ENCODE data around the gene METRNL. TPM values are rescaled to one million over a fixed set of nuclear protein-coding genes. Genes with fewer than 3 reads are reported as not detected.

Gene METRNL
- total RNA-seq, 1 experiment from 2014 or later, result 30.6 TPM

- ChIA-PET CTCF (no interaction called here), POLR2A (ENCODE audit: unreplicated experiment) (no interaction called here)
- DNase-seq (no peak), ATAC-seq (no peak)
- Histone ChIP-seq H3K4me2 (ENCODE audit: low read length) (no peak overlapping the region), H2AFZ (ENCODE audit: low read length) (no peak overlapping the region), H3K9ac (ENCODE audit: low read length) (no peak overlapping the region), H3K79me2 (ENCODE audit: low read length) (no peaks in the 10 kb centered on the region), H3K9me2 (replicated peaks; ENCODE audit: low read length) (no peaks in the 10 kb centered on the region), H3K27me3 (ENCODE audit: low read length) (no peaks in the 10 kb centered on the region), H3K9me3 (ENCODE audit: low read length) (no peaks in the 10 kb centered on the region), H3F3A (ENCODE audit: low read length, unreplicated experiment) (no peaks in the 10 kb centered on the region), H4K20me1 (ENCODE audit: low read length) (no peaks in the 10 kb centered on the region), H3K27ac (ENCODE audit: low read length) (no peak overlapping the region), H3K4me3 (ENCODE audit: low read length) (no peak overlapping the region), H3K36me3 (ENCODE audit: low read depth, low read length) (no peaks in the 10 kb centered on the region), H3K4me1 (ENCODE audit: insufficient read depth, low read length) (peaks cover 10% of the 10 kb centered on the region)
- intact Hi-C loops (cut with micrococcal nuclease), result no loop called here
- BruUV-seq (replicated peaks), result no TSS peak
- TF ChIP-seq EZH2phosphoT487 (IDR thresholded peaks at IDR 0.05; ENCODE audit: borderline replicate concordance, low read length) (no peak), EZH2 (IDR thresholded peaks at IDR 0.05; ENCODE audit: low read length, unreplicated experiment) (no peak), CTCF (conservative IDR thresholded peaks at IDR 0.05; ENCODE audit: low read depth, low read length) (no peak)
These were observed 9.3 kb upstream of the METRNL start for GRCh38 chr17:83069931-83070742.

GRCh38 chr17:83070800-83071341 is 8.5 kb upstream of the METRNL start:
- ATAC-seq (no peak), DNase-seq (no peak)
- TF ChIP-seq CTCF (conservative IDR thresholded peaks at IDR 0.05; ENCODE audit: low read depth, low read length) (no peak), EZH2 (IDR thresholded peaks at IDR 0.05; ENCODE audit: low read length, unreplicated experiment) (no peak), EZH2phosphoT487 (IDR thresholded peaks at IDR 0.05; ENCODE audit: borderline replicate concordance, low read length) (no peak)
- Histone ChIP-seq H3K27me3 (ENCODE audit: low read length) (no peaks in the 10 kb centered on the region), H3F3A (ENCODE audit: low read length, unreplicated experiment) (no peaks in the 10 kb centered on the region), H3K4me3 (ENCODE audit: low read length) (no peak overlapping the region), H3K9ac (ENCODE audit: low read length) (no peak overlapping the region), H2AFZ (ENCODE audit: low read length) (no peak overlapping the region), H3K4me2 (ENCODE audit: low read length) (no peak overlapping the region), H3K79me2 (ENCODE audit: low read length) (no peaks in the 10 kb centered on the region), H3K27ac (ENCODE audit: low read length) (no peak overlapping the region), H3K9me2 (replicated peaks; ENCODE audit: low read length) (no peaks in the 10 kb centered on the region), H3K36me3 (ENCODE audit: low read depth, low read length) (no peaks in the 10 kb centered on the region), H3K9me3 (ENCODE audit: low read length) (no peaks in the 10 kb centered on the region), H3K4me1 (ENCODE audit: insufficient read depth, low read length) (peaks cover 10% of the 10 kb centered on the region), H4K20me1 (ENCODE audit: low read length) (no peaks in the 10 kb centered on the region)
- no TSS peak for BruUV-seq (replicated peaks)
- ChIA-PET CTCF (interaction anchor here (1.0 kb wide), 1 partner anchor 156 kb away, joined by 3 read pairs; no protein-coding TSS in a partner anchor), POLR2A (ENCODE audit: unreplicated experiment) (no interaction called here)
- intact Hi-C loops (cut with micrococcal nuclease), result no loop called here

DNA sequence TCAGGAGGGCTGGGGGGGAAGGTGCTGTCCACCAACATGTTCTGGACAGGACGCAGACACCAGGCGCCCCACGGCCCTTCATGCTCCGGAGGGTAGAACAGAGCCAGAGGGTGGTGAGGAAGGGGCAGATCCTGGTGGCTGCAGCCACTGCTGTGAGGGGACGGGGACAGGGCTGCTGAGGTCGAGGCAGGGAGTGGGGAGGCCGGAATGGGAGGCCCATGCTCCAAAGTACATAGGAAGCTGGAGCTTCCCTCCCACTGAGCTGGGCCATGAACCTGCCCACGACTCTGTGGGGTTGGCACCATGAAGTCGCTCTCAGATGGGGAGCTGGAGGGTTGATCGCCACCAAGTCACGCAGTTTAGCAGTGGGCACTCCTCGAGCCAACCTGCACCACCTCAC is 8.0 kb upstream of the METRNL start:
- intact Hi-C loops (cut with micrococcal nuclease), result no loop called here
- Histone ChIP-seq H3K9me2 (replicated peaks; ENCODE audit: low read length) (no peaks in the 10 kb centered on the region), H3K4me1 (ENCODE audit: insufficient read depth, low read length) (peaks cover 10% of the 10 kb centered on the region), H3K4me2 (ENCODE audit: low read length) (no peak overlapping the region), H3K36me3 (ENCODE audit: low read depth, low read length) (no peaks in the 10 kb centered on the region), H4K20me1 (ENCODE audit: low read length) (no peaks in the 10 kb centered on the region), H3K9ac (ENCODE audit: low read length) (no peak overlapping the region), H2AFZ (ENCODE audit: low read length) (no peak overlapping the region), H3K27me3 (ENCODE audit: low read length) (no peaks in the 10 kb centered on the region), H3F3A (ENCODE audit: low read length, unreplicated experiment) (no peaks in the 10 kb centered on the region), H3K9me3 (ENCODE audit: low read length) (no peaks in the 10 kb centered on the region), H3K79me2 (ENCODE audit: low read length) (no peaks in the 10 kb centered on the region), H3K4me3 (ENCODE audit: low read length) (no peak overlapping the region), H3K27ac (ENCODE audit: low read length) (no peak overlapping the region)
- ATAC-seq (no peak), DNase-seq (no peak)
- ChIA-PET POLR2A (ENCODE audit: unreplicated experiment) (no interaction called here), CTCF (interaction anchor here (1.0 kb wide), 1 partner anchor 157 kb away, joined by 3 read pairs; no protein-coding TSS in a partner anchor)
- no TSS peak for BruUV-seq (replicated peaks)
- TF ChIP-seq CTCF (conservative IDR thresholded peaks at IDR 0.05; ENCODE audit: low read depth, low read length) (no peak), EZH2phosphoT487 (IDR thresholded peaks at IDR 0.05; ENCODE audit: borderline replicate concordance, low read length) (no peak), EZH2 (IDR thresholded peaks at IDR 0.05; ENCODE audit: low read length, unreplicated experiment) (no peak)

All from PC-3 (cell line).